ENCODE data around the gene FAR2.
"Not testable (repeated sequence)": the region's sequence is repeated elsewhere in the genome, so short reads cannot be mapped to it uniquely, and the experiment has no call there.

Gene FAR2

GRCh38 chr12:29240441-29240840 is 91.4 kb downstream of the FAR2 start:
- DNase-seq: no peak

- DNase-seq: no peak
Measured at GRCh38 chr12:29241821-29242591, 92.9 kb downstream of the FAR2 start.

- no peak for DNase-seq
Measured at GRCh38 chr12:29242921-29243431, 93.9 kb downstream of the FAR2 start.

GRCh38 chr12:29244159-29244765 is 95.2 kb downstream of the FAR2 start:
- DNase-seq: no peak

- DNase-seq: no peak
Measured at GRCh38 chr12:29245246-29245645, 96.2 kb downstream of the FAR2 start.

GRCh38 chr12:29249930-29250329 is 100.9 kb downstream of the FAR2 start:
- DNase-seq: no peak

GRCh38 chr12:29253906-29254625 is 105.0 kb downstream of the FAR2 start:
- DNase-seq: no peak

GRCh38 chr12:29255042-29255441 is 106.0 kb downstream of the FAR2 start:
- no peak for DNase-seq

- DNase-seq: no peak
Measured at GRCh38 chr12:29256598-29256997, 107.5 kb downstream of the FAR2 start.

- DNase-seq: not testable (repeated sequence)
Measured at GRCh38 chr12:29257687-29258086, 108.6 kb downstream of the FAR2 start.

- no peak for DNase-seq
Measured at GRCh38 chr12:29264424-29264823, 115.3 kb downstream of the FAR2 start.

GRCh38 chr12:29269706-29270408 is 120.8 kb downstream of the FAR2 start:
- no peak for DNase-seq

GRCh38 chr12:29270446-29270845 is 121.4 kb downstream of the FAR2 start:
- no peak for DNase-seq

- no peak for DNase-seq
Measured at GRCh38 chr12:29273178-29273843, 124.2 kb downstream of the FAR2 start.

- no peak for DNase-seq
Measured at GRCh38 chr12:29275834-29276233, 126.8 kb downstream of the FAR2 start.

GRCh38 chr12:29277231-29277630 is 128.2 kb downstream of the FAR2 start:
- no peak for DNase-seq

- no peak for DNase-seq
Measured at GRCh38 chr12:29278673-29279420, 129.8 kb downstream of the FAR2 start.

- no peak for DNase-seq
Measured at GRCh38 chr12:29281371-29282005, 132.4 kb downstream of the FAR2 start.

GRCh38 chr12:29282031-29282816 is 133.1 kb downstream of the FAR2 start:
- DNase-seq: no peak

- DNase-seq: no peak
Measured at GRCh38 chr12:29283969-29284700, 135.1 kb downstream of the FAR2 start.

All from NCI-H1436 (cell line).